Inflammatory macrophage (primary cell): ENCODE results near the gene HOXC13.
A peak's percentile ranks its signal among the peaks of the same experiment; 100 is the strongest.

Source experiments
- DNase-seq, 2 donors: peaks; one replicate each; pipeline ENCODE4 v3.0.0-alpha.2; 2020 to 2022

The HOXC13 gene

GRCh38 chr12:53971129-53971528 lies 32.5 kb downstream of the HOXC13 start:
- DNase-seq, result no peak

DNA sequence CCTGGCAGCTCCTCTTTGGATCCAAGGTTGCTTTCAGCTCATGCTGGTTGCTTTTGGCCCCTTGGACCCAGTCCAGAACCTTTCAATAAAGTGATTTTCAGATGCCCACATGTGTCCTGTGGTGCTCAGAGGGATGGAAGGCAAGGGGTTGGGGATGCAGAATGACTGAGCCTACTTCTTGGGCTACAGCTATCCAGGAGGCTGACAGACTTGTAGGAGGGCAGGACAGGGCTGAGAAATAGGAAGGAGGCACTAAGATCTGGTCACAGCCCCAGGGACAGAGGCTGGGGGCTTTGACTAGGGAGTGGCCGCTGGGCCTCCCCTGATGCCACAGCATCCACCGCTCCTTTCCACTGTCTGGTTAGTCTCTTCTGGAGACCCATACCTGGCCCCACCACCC lies 33.1 kb downstream of the HOXC13 start:
- no peak for DNase-seq

DNA sequence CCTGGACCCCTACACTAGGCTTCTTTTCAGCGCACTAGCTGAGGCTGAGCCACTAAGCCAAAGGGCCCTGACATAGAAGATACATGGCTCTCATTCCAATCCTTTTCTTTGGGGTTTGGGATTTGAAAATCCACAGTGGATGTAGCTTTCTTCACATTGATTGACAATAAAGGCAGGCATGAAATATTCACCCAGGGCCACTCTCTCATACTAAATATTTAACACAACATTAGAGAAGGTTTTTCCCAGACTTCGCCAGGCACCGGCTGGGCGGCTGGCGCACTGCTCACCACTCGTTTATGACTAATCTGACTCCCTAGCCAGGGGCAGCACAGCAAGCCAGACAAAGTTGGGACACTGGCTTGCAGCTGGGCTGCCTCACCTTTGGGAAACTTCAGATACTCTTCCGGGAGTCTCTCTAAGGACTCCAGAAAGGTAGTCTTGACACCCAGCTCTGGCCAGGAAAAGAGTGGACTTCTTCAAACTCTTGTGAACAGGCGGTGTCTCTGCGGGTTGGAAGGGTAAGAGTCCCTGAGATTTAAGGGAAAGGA lies 33.6 kb downstream of the HOXC13 start:
- no peak for DNase-seq

- no peak for DNase-seq
These were observed 34.1 kb downstream of the HOXC13 start, which contains the start of gene HOXC11 for GRCh38 chr12:53972722-53973235. Gene HOXC11, plus strand, starts transcription at chr12:53973126. Its CDS starts 116 bp downstream, at chr12:53973242.

- DNase-seq, result no peak
These were observed 34.8 kb downstream of the HOXC13 start for GRCh38 chr12:53973236-53974042.

- DNase-seq, result peak in 1 of 2 donors; percentile 4
These were observed 35.7 kb downstream of the HOXC13 start, which contains the start of gene HOTAIR for GRCh38 chr12:53974084-53975063. Gene HOTAIR, minus strand, starts transcription at chr12:53974954.

GRCh38 chr12:53975064-53975471 lies 36.4 kb downstream of the HOXC13 start:
- DNase-seq, result no peak

DNA sequence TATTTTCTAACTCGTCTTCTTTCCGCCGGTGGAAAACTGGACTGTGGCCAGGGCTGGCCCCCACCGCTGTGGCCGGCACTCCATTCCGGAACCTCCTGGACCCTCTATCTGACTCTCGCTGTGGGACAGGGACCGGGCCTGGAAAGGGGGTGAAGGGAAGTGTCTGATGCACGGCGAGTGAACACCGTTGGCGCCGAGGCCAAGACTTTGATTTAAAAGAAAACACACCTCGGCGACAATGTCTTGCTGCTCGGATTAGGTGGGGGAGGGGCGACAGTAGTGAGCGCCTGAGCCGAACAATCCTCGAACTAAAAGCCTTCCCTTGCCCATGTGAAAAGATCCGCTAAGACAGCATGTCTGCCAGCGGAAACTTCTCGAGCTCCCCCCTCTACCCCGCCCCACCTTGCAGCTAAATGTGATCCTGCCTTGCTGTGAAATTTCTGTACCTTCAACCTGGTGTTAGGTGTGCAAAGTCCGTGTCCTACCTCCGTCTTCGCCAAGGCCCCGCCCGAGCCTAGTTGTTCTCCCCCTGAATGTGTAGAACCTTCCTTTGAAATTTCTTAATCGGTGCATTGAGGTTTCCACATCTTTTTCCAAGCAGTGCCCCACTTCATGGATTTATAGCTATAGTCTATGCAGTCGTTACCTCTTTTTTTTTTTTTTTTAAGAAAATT lies 37.0 kb downstream of the HOXC13 start:
- DNase-seq, result no peak

DNA sequence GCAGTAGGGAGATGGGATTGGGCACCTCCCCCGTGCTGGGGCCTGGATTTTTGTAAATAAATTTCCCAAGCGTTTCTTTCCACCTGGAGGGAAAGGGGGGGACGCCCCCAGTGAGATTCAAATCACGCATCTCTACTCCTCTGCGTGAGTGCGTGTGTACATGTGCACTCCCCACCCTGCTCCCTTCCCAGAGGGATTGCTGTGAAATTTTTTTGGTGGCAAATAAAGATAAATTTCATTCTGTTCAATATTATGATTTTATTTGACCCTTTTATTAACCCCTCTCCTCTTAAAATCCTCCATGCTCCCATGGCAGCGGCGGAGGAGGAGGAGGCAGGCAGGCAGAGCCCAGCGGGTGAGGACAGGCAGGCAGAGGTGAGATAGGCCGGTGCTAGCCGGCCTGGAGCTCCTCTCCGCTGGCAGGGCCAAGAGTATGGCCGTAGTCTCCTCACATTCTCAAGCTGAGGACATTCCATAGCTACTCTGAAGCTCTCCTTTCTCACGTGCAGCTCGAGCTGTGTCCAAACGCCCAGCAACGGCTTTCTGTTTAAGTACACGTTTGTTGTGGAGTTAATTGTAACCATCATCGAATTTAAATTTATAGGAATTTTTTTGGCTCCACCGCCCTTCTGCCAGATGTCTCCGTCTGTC lies 37.7 kb downstream of the HOXC13 start:
- DNase-seq, result no peak

DNA sequence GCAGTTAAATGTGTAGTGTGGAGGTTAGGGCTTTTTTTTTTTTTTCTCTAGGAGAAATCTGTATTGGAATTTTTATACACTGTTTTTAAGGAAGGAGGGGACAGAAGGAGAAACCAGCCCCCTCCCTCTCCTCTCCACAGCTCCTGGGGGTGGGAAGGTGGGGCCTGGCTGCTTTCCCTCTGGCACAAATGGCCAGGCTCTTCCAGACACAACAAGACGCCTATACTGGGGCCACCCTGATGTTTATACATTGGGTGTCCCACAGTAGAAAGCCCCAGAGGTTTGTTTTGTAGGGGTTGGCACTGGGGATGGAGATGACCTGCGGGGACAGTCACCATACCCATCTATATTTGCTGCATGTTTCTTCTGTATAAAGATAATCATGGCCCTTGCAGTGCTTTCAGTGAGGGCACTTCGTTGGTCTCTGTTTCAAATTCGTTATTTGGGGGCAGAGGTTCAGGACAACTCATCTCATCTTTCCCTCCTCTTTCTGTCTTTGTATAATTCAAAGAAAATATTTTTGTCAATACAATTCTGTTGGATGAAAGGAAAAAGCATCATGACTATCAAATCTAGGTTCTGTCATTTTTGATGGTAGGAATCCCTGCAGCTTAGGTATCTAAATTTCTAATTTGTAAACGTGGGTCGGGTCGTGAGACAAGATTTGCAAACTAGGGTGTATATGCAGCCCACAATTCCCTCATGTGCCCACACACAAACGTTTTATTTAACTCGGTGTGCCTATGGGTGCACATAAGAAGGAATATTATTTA lies 38.4 kb downstream of the HOXC13 start:
- no peak for DNase-seq

- no peak for DNase-seq
These were observed 39.2 kb downstream of the HOXC13 start for GRCh38 chr12:53977596-53978445.

- no peak for DNase-seq
These were observed 40.1 kb downstream of the HOXC13 start for GRCh38 chr12:53978477-53979356.

GRCh38 chr12:53980104-53980801 lies 41.6 kb downstream of the HOXC13 start:
- no peak for DNase-seq

GRCh38 chr12:53980802-53981496 lies 42.3 kb downstream of the HOXC13 start:
- no peak for DNase-seq

DNA sequence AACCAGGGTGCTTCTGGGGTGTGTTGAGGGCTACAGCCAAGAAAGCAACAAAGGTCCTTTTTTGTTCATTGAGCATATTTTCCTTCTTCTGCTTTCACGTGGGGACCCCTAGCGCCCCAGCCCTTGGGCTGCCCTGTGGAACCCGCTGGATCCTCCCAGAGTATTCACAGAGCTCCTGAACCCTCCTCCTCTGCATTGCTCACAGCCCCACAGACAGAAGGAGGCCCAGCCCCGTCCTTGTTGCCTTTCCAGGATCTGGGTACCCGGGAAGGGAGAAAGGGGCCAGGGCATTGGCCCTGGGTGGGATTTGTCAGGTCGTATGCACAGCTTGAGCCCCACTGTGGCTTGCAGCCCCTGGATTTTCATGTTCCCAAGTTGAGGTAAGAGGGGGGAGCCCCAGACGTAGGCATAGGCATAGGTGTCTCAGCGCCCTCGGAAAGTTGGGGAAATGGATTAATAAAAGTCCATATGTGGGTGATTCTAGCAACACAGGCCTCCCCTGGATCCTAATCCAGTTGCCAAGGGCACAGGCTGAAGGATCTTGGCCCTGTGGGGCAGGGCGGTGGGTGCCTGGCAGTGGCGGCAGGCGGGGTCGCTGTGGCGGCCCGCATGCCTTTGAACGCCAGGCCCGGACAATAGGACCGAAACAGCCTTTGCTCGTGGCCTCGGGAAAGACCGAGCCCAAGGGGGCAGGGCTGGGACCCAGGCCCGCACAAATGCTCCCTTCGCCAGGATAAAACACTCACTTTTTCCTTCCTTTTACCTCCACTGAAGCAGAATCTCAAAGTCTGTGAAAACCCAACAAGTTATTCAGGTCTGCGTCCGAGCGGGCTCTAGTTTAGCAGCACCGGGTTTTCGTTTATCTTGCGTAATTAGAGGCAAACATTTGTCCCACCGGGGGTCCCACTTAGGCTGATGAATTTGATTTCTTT lies 43.3 kb downstream of the HOXC13 start:
- no peak for DNase-seq
